Measurements from ENCODE around the gene DNAJC17. TPM values are rescaled to one million over a fixed set of nuclear protein-coding genes. Genes with fewer than 3 reads are reported as not detected.

The DNAJC17 gene
- total RNA-seq, 1 donor from 2014 or later: 55.6 TPM

DNA sequence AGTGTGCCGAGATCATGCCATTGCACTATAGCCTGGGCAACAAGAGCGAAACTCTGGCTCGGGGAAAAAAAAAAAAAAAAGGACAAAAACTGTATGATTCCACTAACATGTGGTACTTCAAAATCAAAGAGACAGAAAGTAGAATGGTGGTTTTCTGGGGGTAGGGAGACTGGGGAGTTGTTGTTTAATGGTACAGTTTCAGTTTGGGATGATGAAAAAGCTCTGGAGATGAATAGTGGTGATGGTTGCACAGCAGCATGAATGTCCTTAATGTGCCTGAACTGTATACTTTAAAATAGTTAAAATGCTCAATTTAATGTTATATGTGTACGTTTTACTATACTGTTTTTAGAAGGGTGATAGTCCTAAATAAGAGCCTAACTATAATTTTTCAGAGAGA, 84.9 kb downstream of the DNAJC17 start:
- Mint-ChIP-seq H3K4me1 (ENCODE audit: unreplicated experiment) (no peaks in the 10 kb centered on the region), H3K36me3 (ENCODE audit: low read depth, unreplicated experiment) (no peaks in the 10 kb centered on the region), H3K4me3 (ENCODE audit: unreplicated experiment) (no peak overlapping the region), H3K27ac (ENCODE audit: unreplicated experiment) (no peak overlapping the region), H3K27me3 (ENCODE audit: unreplicated experiment) (no peaks in the 10 kb centered on the region), H3K9me3 (ENCODE audit: unreplicated experiment) (no peaks in the 10 kb centered on the region)
- TF ChIP-seq, protein P1, sequence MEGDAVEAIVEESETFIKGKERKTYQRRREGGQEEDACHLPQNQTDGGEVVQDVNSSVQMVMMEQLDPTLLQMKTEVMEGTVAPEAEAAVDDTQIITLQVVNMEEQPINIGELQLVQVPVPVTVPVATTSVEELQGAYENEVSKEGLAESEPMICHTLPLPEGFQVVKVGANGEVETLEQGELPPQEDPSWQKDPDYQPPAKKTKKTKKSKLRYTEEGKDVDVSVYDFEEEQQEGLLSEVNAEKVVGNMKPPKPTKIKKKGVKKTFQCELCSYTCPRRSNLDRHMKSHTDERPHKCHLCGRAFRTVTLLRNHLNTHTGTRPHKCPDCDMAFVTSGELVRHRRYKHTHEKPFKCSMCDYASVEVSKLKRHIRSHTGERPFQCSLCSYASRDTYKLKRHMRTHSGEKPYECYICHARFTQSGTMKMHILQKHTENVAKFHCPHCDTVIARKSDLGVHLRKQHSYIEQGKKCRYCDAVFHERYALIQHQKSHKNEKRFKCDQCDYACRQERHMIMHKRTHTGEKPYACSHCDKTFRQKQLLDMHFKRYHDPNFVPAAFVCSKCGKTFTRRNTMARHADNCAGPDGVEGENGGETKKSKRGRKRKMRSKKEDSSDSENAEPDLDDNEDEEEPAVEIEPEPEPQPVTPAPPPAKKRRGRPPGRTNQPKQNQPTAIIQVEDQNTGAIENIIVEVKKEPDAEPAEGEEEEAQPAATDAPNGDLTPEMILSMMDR (IDR thresholded peaks at IDR 0.05; ENCODE audit: unreplicated experiment): no peak
- no peak for DNase-seq (ENCODE audit: low spot score)

- Mint-ChIP-seq H3K9me3 (ENCODE audit: unreplicated experiment) (no peaks in the 10 kb centered on the region), H3K36me3 (ENCODE audit: low read depth, unreplicated experiment) (no peaks in the 10 kb centered on the region), H3K4me3 (ENCODE audit: unreplicated experiment) (no peak overlapping the region), H3K27ac (ENCODE audit: unreplicated experiment) (no peak overlapping the region), H3K4me1 (ENCODE audit: unreplicated experiment) (no peaks in the 10 kb centered on the region), H3K27me3 (ENCODE audit: unreplicated experiment) (no peaks in the 10 kb centered on the region)
- DNase-seq (ENCODE audit: low spot score): no peak
- TF ChIP-seq, protein P1 (IDR thresholded peaks at IDR 0.05; ENCODE audit: unreplicated experiment): no peak
These were observed 85.6 kb downstream of the DNAJC17 start for GRCh38 chr15:40721701-40722100.

DNA sequence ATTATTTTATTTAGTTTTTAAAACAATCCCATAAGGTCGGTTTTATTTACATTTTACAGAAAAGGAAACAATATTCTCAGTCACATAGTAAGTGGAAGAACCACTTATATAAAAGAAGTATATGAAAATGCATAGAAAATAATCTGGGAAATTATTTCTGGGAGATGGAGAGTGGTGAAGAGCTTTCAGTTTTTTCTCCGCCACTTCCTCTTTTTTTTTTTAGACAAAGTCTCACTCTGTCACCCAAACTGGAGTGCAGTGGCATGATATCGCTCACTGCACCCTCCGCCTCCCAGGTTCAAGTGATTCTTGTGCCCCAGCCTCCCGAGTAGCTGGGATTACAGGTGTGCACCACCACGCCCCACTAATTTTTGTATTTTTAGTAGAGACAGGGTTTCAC, 91.1 kb downstream of the DNAJC17 start:
- H3K4me1 Mint-ChIP-seq (ENCODE audit: unreplicated experiment): no peaks in the 10 kb centered on the region
- H3K27me3 Mint-ChIP-seq (ENCODE audit: unreplicated experiment): no peaks in the 10 kb centered on the region
- no peaks in the 10 kb centered on the region for H3K9me3 Mint-ChIP-seq (ENCODE audit: unreplicated experiment)

More for the DNA sequence above, 91.1 kb downstream of the DNAJC17 start:
- TF ChIP-seq, protein P1 (IDR thresholded peaks at IDR 0.05; ENCODE audit: unreplicated experiment): no peak
- H3K27ac Mint-ChIP-seq (ENCODE audit: unreplicated experiment): no peak overlapping the region
- no peaks in the 10 kb centered on the region for H3K36me3 Mint-ChIP-seq (ENCODE audit: low read depth, unreplicated experiment)
- H3K4me3 Mint-ChIP-seq (ENCODE audit: unreplicated experiment): no peak overlapping the region
- no peak for DNase-seq (ENCODE audit: low spot score)

Other genes starting within 250 kb of the DNAJC17 start
- 40.4 TPM for gene CCDC32, start 242.4 kb downstream of the DNAJC17 start, total RNA-seq (ENCODE audit: unreplicated experiment)
- 11.5 TPM for gene RPUSD2, start 238.2 kb downstream of the DNAJC17 start, total RNA-seq (ENCODE audit: unreplicated experiment)
- gene KNL1, start 213.2 kb downstream of the DNAJC17 start, total RNA-seq (ENCODE audit: unreplicated experiment): 9.5 TPM
- 9.6 TPM for gene RAD51, start 112.3 kb downstream of the DNAJC17 start, total RNA-seq (ENCODE audit: unreplicated experiment)
- 34.4 TPM for gene RMDN3, start 52.2 kb downstream of the DNAJC17 start, total RNA-seq (ENCODE audit: unreplicated experiment)
- 4.6 TPM for gene GCHFR, start 43.4 kb downstream of the DNAJC17 start, total RNA-seq (ENCODE audit: unreplicated experiment)
- not detected for gene C15orf62, start 37.5 kb downstream of the DNAJC17 start, total RNA-seq (ENCODE audit: unreplicated experiment)
- gene ZFYVE19, start 384 bp downstream of the DNAJC17 start, total RNA-seq (ENCODE audit: unreplicated experiment): 31.5 TPM
- gene PPP1R14D, start 21.2 kb upstream of the DNAJC17 start, total RNA-seq (ENCODE audit: unreplicated experiment): not detected
- 28.6 TPM for gene SPINT1, start 36.6 kb upstream of the DNAJC17 start, total RNA-seq (ENCODE audit: unreplicated experiment)
- 1.4 TPM for gene RHOV, start 66.8 kb upstream of the DNAJC17 start, total RNA-seq (ENCODE audit: unreplicated experiment)
- gene VPS18, start 87.0 kb upstream of the DNAJC17 start, total RNA-seq (ENCODE audit: unreplicated experiment): 39.2 TPM
- gene DLL4, start 121.9 kb upstream of the DNAJC17 start, total RNA-seq (ENCODE audit: unreplicated experiment): 257 TPM
- 16.4 TPM for gene CHAC1, start 146.0 kb upstream of the DNAJC17 start, total RNA-seq (ENCODE audit: unreplicated experiment)